Fibroblast of skin of abdomen (primary cell): Measurements from ENCODE around the gene BOC.
A peak's percentile ranks its signal among the peaks of the same experiment; 100 is the strongest.

ENCODE experiments used
- DNase-seq: peaks from one replicate; pipeline ENCODE4 v3.0.0-alpha.2; 2013

BOC gene

DNA sequence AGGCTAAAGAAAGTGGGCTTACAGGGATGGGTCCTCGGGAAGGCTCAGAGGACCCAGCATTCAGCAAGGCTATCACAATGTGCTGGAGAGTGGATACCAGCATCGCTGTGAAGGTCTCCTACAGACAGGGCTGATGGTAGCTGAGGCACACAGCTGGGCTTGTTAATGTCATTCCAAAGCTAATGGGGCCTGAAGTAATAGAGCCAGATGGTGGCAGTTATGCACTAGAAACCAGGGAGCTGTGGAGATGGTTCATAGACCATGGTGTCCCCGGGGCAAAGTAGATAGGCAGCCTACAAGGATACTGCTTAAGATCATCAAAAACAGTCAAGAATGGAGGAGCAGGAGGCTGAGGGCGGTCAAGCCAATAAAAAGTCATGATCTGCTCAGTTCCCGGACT lies 24.8 kb upstream of the BOC start:
- DNase-seq: no peak

DNA sequence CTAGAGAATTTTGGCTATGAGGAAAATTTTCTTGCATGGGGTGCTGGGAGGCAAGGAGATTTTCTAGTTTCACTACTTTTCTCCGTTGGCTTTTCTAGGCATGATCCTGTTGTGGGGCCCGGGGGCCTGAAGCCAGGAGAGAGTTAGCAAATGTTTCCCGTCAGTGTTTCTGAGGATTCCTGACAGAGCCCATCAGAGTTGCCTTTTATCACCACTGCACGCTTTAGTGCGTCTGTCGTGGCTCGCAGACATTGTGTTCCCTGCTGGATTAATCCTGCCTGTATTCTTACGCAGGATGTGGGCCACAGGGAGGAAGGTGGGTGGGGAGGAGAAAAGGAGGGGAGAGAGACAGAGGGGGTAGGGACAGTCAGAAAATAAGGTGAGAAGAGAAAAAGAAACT lies 18.1 kb upstream of the BOC start:
- no peak for DNase-seq

DNA sequence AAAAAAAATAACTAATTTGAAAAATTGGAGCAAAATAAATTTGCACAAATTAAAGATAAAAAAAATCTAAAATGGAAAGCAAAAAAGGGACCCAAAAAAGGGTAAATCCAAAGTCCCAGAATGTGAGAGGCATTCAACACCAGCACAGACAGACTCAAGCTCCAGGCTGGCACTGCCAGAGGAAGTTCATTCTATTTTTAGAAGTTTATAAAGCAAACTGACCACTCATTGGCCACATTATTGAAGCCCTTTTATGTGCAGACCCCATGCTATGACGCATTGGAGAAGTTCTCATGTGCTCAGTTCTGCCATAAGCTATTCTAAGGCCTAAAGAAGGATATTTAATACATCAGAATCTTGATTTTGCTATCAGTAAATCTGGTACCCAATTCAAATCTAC lies 17.6 kb upstream of the BOC start:
- no peak for DNase-seq

DNA sequence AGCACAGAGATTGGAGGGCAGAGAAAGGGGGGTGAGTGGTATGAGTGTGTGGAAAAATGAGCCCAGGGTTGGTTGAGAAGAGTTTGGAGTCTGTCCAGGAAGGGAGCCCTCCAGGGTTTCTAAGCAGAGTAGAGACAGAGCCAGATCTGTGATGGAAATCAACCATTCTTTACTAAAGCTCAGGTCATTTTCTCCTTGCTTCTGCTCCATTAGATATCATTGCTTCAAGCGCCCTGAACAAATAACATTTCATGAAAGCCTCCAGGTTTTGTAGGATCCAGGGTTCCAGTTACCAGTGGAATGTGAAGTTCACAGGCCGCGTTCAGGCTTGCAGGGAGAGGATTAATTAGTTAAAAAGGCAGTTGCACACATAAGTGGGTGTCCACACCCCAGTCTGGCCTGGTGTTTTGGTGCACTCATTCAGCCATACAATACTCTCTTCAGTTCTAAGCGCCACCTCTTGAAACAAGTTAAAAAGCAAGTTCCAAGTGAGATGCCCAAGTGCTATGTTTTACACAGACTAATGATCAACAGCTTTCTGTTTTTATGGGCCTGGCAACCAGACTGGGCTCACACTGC lies 16.4 kb upstream of the BOC start:
- DNase-seq: no peak

DNA sequence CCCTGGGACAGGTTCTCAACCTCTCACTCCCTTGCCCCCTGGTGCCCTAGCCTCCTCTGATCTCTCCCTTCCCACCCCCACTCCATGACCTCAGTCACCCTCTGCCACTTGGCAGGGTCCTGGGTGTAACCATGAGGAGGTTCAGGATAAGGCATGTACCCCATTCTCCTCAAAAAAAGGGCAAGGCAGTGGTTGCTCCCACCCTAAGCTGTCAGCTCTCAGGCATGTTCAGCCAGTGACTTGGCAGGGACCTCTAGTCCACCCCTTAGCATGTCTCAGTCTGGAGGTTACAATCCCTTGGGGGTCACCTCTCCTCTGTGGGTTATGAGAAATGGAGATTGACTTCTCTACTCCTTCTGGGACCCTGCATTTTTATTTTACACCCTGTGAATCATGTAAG lies 11.0 kb upstream of the BOC start:
- no peak for DNase-seq

DNA sequence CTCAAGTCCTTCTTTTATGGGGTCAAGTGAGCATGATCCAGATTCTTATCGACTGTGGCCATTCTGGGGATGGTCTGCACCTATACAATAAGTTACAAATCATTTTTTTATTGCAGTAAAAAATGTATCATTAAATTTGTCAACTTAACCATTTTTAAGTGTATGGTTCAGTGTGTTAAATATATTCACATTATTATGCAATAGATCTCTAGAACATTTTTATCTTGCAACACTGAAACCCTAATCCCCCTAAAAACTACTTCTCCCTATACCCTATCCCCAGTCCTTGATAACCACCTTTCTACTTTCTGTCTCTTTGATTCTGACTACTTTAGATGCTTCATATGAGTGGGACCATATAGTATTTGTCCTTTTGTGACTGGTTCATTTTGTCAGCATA lies 10.4 kb upstream of the BOC start:
- no peak for DNase-seq

DNA sequence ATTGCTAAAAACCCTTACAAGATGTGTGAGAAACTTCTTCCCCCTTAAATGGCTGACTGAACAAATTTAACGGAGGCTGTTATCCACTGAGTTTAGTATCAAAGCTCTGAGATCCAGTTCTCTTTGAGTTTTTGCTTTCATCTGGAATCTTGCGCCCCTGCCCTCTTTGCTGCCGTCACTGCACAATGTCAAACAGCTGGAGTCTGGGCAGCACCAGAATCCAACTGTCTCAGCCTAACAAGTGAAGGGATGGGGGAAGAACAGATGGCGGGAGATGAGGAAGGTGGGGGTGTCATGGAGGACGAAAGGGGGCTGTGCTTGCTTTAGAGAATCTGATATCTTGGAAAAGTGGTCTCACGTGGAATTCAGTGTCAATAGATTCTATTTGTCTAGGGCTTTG lies 7.0 kb upstream of the BOC start:
- no peak for DNase-seq

DNA sequence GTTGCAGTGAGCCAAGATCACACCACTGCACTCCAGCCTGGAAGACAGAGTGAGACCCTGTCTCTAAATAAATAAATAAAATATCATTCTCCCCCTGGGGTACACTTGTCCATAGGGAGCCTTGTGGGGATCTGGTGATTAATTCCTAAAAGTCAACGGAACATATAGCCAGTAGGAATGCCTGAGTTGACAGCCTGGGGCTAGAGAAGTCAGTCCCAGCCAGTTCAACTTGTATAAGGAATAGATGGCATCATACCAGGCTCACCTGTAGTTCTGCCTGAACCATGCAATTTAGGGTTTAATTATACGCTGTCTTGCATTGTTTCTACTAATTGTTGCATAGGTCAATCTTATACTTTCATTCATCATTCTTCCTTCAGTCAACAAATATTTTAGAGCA lies 5.9 kb upstream of the BOC start:
- DNase-seq: no peak

DNA sequence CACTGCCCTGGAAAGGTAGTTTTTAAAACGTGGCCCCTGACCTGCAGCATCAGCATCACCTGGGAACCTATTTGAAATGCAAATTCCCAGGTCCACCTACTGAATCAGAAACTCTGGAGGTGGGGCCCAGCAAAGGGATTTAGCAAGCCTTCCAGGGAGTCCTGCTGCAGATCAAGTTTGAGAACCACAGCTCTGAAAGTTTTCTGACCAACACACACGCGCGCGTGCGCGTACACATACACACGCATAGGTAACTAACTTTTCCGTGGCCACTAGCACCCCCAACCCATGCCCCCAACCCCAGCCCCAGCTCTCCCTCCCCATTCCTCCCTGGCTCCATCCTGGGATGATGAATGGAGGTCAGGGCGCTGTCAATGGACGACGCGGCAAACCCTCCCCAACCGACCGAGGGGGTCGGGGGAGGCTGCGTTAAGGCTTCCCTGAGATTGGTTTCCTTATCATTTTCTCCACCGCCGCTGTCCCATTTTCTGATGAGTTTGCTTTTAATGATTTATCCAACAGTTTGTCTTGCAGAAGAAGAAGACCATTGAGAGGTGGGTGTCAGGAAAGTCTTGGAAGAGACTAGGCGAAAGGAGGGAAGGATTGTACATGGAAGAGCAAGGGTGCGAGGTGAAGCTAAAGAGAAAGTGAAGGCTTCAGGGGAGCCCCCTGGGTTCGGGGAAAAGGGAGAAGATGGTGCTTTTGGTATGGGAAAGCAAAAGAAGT lies 590 bp upstream of the BOC start:
- DNase-seq: no peak

DNA sequence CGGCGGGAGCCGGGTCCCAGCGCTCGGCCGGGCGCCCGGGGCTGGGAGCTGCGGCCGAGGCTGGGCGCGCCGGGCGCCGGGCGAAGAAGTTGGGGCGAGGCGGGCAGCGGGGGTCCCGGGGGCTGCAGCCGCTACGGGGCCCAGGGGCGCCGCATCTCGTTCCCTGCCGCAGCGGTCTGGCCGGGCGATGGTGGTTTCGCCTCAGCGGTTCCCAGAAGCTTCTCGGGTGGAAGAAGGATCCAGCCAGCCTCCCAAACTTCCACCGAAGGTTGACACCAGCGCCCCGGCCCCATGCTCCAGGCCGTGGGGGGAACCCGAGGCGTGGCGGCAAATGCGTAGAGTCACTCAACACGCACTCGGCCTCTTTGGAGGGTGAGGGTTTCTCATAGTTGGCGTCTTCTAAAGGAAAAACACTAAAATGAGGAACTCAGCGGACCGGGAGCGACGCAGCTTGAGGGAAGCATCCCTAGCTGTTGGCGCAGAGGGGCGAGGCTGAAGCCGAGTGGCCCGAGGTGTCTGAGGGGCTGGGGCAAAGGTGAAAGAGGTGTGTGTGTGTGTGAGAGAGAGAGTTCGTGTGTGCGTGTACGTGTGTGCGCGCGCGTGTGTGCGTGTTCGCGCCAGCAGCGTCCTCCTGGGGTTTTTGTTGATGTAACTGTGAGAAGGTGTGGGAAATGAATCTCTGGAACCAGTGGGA lies 940 bp downstream of the BOC start:
- no peak for DNase-seq

DNA sequence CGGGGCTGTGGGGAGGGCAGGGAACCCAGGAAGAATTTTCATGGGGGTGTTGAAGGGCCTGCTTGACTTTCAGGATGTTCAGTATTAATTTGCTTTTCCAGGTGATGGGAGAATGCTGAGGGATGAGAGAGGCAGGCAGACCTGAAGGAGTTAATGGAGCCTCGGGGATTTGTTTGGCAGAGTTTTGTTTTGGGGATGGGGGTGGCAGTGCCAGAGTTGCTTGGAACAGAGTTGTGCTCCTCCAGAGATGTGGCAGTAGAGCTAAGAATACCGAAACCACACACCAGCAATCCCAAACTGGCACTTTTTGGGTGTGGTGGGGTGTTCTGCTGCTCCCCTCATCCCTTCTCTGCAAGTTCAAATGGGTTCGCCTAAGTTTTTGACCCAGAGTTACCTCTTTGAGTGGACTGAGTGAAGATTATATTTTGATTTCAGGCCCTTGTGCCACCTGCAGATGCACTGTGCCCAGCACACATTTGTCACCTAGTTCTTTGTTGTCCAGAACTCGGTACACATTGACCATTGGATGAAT lies 1.6 kb downstream of the BOC start:
- DNase-seq: no peak

DNA sequence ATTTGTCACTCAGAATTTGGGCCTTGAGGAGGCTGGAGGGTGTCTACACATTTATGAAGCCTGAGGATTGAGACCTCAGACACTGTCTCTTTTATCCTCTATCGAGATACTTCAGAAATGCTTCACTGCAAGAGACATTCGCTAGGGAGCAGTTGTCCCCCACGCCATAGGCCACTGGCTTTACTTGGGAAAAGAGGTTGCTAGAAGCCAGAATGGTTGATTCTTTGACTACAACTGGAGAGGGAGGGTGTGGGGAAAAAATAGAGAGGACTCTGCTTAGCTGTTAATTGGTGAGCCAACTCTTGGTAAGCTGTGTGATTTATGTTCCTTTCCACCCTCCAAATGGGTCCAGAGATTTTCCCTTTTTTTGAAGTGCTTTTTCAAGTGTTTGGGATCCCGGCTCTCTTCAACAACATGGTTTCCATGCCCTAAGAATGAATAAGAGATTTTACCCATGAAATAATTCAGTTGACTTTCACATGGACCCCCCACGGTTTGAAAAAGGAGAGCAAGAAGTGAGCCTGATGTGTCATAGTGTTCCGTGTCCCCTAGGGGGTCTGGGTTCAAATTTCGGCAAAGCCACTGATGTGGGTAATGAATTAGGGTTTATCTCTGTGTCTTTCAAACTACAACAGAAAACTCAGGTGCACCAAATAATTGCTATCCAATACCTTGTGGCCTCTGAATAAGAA lies 2.7 kb downstream of the BOC start:
- DNase-seq: peak; percentile 54

DNA sequence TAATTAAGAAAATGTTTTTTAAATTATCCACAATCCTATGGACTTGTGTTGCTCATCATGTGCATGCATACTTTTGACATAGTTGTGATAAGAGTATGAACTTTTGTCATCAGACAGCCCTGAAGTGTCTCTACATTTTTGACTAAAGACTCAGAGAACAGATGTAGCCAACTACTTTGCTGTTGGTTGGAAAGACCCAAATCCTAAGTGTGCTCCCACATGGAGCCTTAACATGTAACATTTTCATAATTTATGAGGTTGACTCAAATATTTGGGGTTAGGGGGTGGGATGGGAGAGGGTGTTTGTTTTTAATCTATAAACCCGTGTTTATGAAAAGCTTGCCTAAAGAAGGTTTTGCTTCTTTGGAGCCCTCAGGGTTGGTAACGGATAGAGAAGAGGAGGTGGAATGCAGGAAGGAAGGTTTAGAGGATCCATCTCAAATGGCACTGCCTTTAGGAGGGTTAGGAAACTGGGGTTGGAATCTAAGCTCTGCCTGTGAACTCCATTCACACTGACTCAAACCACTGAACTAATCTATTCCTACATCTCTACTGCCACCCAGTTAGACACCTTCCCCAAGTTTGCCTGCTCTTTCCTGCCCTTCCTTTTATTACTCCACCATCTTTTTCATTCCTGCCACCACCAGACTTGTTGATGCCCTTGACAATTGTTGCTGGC lies 3.7 kb downstream of the BOC start:
- DNase-seq: peak; percentile 91

DNA sequence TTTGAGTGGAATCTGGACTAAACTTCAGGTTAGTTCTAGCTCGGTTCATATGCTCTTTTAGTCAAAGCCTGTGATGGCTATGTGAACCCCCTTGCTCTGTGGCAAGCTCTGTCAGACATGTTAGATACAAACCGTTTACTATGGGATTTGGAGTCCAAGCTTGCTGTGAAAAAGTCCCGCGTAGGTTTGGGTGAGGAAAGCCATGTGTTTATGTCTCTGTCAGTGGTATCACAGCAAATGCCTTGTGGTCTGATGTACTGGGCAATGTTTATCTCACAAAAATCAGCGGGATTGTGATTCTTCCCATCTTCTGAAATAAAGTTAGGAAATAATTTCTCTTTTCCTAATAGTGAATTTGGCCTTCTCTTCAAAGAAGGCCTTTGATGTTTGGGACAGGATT lies 5.0 kb downstream of the BOC start:
- no peak for DNase-seq

DNA sequence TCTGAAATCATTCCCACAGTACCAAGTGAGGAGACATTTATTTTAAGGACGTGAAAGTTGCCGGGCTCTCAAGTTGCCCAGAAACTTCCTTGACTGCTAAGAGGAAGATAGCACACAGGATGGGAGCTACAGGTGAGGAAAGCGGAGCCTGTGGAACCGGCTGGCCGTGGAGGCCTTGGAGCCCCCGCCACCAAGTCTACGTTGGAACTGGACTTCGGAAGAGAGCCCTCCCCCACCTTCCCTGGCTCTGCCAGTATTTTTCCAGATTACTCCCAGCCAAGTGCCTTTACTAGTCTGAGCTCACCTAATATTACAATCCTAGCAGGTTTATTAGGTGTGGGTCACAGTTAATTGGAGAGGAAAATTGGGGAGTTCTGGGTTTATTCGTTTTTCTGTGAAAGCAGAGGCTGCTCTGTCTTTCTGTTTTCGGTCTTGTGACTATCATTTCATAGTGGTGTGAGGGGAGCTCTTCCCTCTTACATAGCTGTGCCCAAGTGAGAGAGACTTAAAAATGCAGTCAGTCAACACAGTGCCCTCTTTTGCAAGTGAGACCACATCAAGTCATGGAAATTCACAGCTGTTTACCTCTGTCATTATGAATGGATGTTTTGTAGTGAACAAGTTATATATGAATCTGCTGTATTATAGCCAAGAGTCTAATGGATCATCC lies 6.8 kb downstream of the BOC start:
- DNase-seq: no peak

DNA sequence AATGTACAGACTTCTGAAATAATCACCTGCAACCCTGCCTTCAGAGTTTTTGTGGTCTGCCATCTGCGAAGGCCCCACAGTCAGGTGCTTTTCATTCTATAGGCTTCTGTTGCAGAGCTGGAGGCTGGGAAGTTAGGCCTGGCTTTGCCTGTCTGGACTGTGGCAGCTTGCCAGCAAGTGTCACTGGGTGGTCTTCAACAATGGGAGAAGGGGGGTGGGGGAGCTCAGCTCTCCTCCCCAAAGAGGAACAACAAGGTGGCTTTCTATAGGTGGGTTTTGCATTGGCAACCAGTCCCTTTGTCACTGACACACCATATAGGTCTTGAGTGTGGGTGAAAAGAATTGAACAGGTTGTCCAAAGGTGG lies 7.3 kb downstream of the BOC start:
- DNase-seq: no peak

DNA sequence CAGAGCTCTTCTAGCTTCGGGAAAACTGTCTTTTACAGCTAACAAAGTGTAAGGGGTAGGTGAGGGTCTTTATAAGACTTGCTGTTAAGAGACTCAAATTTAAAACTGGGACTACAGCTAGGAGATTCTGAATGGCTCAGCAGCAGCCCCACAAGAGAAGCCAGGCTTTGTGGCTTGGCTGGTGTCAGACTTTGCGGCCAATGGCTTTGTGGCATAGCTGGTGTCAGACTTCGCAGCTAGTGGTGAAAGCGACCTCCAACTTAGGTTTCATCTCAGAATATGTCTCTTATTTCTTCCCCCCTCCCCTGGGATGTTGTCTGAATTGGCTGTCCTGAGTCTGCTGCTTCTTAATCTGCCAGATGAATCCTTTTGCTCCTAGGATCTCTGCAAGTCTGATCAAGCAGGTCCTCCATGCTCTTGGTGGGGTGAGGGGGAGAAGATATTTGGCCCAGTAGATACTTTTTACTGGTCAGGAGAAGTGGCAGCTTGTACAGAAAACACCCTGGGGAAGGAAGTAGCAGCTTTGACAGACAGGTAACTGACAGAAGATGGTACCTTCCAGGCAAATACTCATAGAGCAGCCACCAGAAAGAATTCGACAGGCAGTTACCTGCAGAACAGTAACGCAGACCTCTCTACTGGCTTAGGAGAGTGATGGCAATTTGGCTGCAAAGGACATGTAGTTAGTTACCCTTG lies 8.4 kb downstream of the BOC start:
- DNase-seq: no peak

DNA sequence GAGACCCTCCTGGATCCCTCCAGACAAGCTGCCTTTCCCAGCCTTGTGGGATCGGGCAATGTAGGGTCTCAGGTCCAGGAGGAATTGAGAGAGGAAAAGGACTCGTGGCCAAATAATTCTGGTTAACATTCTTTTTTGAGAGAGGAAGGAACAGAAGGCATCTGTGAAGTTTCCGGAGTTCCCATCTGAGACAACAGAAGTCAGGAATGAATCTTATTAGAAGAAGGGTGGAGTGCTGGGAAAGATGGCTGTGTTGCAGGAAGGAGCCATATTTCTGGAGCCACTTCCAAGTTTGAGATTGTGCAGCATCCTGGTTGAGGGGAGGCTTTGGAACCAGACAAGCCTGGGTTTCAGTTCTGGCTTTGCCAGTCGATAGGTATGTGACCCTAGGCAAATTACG lies 9.4 kb downstream of the BOC start:
- DNase-seq: no peak

DNA sequence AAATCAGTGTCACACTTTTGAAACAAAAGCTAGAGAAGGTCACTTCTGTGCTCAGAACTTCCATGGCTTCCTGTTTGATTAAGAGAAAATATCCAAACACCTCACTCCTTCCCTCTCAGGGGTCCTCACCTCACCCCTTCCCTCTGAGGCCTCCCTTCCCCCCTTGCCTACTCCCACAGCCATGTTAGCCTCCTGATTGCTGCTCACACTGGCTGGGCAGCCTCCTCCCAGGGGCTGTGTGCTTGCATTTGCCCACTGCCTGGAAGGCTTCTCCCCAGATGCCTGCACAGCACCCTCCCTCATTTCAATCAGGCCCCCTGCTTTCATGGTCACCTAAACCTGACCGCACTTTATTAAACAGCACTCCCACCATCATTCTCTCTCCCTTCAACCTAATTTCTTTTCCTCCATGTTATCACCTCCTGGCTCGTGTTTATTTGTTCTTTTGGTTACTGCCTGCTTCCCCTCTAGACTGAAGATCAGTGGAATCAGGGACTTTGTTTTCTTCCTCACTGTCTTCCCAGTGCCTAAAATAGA lies 10.4 kb downstream of the BOC start:
- no peak for DNase-seq

DNA sequence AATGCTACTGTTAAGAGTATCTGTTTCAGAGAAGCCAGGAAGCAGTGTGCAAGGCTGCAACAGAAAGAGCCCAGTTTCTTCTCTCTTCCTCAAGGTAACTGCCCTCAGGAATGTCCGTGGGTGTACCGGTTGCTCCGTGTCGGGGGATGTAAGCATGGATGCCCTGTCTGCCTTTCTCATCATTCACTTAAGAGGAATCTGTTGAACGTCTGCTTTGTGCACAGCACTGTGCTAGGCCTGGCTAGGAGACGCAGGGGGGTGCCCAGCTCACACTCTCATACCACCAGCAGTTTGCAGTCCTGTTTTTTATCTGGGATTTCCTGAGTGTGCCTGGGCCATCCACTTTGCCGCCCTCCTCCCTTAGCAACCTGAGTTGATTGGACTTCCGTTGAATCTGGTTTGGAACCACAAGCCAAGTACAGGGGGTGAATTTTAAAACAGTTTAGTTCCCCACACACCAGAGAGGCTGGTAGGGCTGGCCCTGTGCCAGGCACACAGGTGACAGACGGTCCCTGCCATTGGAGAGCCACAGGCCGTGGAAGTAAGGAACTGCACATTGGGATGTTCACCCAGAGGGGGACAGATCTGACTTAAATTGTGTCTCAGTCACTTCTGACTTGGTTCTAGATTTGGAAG lies 11.2 kb downstream of the BOC start:
- DNase-seq: no peak
